Activated CD4-positive, alpha-beta T cell treated with anti-CD3 and anti-CD28 coated beads, Interleukin-2, Interleukin-4, amounts not matched to agents 100 ng/mL and 50 ng/mL, durations not matched to agents 16 hours and 8 hours (primary cell): ENCODE results near the gene RANBP10.

ENCODE experiments used
- DNase-seq: peaks from one replicate; pipeline ENCODE4 v3.0.0-alpha.2; 2020; ENCODE audit warnings: low spot score

Gene RANBP10

DNA sequence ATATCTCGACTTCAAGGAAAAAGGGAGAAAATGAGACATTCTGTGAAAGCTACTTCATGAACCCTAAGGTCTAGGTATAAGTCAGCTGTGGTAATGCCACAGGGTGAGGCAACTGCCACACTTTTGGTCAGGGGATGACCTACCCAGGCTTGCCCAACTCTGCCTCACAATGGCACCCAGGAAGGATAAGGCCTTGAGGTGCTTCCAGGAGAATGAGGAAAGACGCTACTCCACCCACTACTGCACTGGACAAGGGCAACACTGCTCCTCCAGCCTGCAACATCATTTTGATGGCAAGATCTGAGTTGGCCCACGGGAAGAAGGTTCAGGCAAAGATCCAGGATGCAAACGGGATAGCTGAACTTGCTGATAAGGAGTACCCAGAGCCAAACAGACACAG is 65.2 kb downstream of the RANBP10 start:
- DNase-seq: no peak

DNA sequence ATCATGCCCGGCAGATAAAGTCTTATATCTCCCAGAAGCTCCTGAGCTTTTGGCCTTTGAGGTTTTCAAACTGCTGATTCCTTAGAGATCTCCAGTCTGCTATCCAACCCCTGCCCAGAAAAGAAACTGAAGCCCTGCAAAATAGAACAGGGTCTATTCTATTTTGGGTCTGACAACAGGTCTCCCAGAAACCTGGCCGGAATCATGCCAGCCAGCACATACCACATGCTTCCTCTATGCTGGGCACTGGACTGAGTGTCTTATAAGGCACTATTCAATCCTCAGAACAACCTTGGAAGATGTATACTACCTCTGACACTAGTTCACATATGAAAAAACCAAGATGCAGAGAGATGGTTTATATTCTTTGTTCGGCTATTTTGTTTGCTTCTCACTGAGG is 66.0 kb downstream of the RANBP10 start:
- DNase-seq: no peak

DNA sequence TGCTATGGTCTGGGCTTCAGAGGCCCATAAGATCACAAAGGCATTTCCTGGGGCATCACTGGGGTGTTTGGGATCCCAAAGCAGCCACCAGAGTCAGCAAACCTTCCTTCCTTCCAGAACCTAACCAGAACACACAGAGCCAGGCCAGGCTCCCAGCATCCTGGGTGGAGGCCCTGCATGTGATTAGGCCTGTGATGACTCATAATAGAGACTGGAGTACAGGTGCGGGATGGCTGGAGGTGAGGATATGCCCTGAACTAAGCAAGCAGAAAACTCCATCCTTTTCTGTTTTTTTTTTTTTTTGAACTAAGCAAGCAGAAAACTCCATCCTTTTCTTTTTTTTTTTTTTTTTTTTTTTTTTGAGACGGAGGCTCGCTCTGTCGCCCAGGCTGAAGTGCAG is 69.5 kb downstream of the RANBP10 start:
- DNase-seq: no peak

DNA sequence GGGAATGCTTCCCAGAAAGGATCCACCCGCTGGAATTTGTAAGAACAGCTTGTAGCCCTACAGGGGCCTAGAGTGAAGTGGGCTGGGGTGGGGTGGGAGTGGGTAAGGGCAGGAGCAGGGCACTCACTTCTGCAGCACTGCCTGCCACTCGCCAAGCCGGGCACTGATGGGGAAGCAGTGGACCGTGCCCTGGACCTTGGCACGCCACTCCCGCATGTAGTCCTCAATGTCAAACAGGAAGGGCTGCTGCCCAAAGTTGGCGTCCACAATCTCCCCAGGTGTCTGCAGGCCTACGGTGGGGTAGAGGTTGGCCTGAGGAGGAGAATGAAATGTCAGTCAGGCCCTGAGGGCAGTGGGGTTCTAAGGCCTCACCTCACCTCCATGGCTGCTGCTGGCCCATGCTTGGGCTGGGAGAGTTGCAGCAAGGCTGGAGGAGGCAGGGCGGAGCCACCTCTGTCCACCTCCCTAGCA is 71.6 kb downstream of the RANBP10 start:
- no peak for DNase-seq

DNA sequence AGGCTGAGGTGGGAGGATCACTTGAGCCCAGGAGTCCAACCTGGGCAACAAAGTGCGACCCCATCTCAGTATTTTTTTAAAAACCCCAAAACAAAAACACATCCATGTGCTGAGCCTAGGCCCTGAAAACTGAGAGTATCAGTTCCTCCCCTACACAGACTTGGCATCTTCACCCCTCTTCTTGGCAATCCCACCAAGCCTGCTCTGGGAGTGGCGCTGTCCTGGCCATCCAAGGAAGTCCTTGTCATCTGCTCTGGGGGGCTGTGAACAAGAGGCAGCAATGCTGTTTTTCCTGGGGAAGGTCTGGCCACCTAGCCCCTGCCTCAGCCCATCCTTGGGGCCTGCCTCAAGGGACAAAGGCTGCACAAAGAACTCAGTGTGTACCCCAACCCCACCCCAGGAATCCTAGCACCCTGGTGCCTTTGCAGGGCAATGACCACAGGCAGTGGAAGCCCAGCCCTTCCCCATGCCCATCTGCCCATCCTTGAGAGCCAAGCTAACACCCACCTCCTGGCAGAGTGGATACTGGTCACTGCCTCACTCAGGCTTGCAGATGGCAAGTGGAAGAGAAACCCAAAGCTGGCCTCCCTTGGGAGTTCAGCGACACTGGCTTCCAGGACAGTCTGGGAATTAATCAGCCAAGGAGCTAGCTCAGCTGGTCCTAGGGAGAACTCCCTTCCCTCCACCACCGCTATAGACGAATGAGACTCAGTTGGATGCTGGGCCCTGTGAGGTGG is 72.5 kb downstream of the RANBP10 start:
- no peak for DNase-seq

DNA sequence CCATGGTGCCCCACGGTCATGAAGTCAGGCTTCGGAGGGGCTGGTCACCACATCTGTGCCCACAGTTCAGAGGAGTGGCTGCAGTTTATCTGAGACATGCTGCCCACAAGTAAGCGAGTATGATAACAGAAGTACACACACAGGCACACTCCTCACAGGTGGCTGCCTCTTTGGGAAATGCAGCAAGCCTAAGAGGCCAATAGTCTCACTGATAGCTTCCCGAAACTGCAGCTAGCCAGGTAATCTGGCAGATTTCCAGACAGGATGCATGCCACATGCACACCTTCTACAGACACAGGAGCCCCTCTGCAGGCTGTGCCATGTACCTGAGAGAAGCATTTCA is 74.6 kb downstream of the RANBP10 start:
- no peak for DNase-seq

DNA sequence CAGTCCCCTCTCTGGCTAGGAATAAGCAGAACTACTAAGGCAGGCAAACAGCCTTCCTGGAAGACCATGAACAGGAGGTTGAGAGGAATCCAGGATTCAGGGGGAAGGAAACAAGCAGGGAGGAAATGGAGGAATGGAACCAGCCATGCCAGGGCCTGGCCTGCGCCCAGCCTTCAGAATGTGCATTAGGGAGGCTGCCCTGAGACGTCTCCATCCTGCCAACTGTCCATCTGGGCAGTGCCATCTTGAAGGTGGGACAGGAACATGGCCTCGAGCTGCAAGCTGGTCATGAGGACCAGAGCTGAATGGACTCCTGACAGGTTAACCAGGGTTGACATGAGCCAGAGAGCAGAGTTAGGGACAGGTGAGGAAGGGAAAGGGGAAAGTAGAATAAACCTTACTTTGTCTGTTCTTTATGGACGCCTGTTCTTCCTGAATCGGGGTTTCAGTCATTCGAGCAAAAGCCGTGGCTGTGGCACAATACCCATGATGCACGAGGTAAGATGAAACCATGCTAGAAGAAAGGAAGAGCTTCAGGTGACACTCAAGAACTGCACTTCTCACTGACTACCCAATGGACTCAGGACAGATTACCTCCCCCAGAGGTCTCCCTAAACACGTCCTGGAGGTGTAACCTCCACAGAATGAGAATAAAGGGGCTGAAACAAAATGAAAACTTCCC is 75.1 kb downstream of the RANBP10 start:
- no peak for DNase-seq

DNA sequence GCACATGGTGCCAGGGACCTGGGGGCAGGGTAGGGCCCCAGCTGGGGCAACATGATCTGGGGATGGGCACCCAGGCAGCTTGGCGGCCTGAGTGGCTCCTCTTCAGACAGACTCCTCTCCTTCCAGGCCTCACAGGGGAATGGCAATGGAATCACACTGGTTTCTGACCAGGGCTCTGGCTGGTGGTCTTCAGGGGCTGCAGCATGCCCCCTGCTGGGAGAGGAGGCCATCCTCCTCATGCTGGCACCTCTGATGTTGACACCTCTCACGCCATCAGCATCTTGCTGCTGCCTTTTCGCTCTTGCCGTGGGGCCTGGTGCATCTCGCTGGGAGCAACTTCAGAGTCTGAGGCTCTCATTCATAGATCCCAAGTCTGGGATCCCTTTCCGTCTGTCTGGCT is 76.0 kb downstream of the RANBP10 start:
- DNase-seq: no peak

DNA sequence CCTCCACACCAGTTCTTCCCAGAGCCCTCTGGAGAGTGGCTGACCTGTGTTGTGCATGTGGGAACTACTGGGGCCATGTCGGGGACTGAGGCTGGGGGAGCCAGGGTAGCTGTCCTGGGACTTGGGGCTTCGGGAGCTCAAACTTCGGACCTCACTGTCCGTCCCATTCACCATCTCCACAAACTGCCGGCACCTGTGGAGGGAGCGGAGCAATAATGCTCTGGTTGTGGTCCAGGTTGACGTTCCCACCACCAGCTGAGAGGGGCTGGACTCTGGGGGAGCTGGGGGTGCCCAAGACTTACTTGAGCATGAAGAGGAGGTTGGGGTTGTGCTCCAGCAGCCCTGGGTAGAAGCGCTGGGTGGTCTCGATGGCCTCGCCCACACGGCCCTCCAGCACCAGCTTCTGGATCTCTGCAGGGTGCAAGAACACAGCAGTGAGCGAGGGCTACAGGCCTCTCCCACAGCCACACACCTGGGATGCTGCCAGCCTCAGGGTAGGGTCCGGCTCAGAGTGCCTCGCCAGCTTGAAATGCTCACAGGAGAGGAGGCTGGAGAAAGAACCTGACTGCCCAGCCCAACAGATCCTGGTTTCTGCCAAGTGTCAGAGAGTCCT is 76.6 kb downstream of the RANBP10 start:
- no peak for DNase-seq

DNA sequence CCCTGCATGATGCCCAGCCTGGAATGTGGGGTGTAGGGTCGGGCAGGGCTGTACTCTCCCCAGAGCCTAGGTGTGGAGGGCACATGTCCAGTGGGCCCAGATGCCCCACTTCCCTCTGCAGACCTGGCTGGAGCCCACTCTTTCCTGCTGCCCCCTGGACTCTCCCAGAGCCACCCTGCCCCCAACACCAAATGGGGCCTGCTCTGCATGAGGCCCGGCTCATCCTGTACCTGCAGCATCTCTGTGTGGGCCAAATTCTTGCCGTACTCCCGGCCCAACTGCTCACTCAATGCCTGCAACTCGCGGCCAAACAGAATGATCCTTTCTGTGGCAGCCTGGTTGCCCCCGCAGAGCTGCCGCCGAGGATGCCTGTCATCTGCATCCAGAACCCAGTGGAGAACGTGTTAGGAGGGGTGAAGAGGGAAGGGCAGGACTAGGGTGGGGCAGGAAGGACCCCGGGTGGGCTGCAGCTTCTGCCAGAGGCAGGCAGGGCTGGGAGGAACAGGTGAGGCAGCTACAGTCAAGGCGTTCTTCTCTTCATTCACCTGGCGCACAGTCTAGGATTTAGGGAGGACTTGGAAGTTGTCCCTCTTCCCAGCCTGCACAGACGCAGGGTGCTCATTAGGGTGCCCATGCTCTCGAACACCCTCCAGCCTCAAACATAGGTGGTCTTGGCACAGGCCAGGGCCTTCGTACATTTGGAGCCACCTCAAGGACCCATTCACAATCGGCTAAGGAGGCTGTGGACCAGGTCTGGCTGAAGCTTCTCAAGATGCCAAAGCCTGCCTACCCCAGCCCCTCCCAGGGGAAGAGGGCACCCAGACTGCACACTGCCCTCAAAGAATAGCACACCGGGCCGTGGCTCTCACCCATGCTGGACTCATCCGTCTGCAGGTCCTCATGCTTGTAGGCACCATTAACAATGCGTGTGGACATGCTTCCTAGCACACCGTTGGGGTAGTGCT is 78.6 kb downstream of the RANBP10 start:
- no peak for DNase-seq

DNA sequence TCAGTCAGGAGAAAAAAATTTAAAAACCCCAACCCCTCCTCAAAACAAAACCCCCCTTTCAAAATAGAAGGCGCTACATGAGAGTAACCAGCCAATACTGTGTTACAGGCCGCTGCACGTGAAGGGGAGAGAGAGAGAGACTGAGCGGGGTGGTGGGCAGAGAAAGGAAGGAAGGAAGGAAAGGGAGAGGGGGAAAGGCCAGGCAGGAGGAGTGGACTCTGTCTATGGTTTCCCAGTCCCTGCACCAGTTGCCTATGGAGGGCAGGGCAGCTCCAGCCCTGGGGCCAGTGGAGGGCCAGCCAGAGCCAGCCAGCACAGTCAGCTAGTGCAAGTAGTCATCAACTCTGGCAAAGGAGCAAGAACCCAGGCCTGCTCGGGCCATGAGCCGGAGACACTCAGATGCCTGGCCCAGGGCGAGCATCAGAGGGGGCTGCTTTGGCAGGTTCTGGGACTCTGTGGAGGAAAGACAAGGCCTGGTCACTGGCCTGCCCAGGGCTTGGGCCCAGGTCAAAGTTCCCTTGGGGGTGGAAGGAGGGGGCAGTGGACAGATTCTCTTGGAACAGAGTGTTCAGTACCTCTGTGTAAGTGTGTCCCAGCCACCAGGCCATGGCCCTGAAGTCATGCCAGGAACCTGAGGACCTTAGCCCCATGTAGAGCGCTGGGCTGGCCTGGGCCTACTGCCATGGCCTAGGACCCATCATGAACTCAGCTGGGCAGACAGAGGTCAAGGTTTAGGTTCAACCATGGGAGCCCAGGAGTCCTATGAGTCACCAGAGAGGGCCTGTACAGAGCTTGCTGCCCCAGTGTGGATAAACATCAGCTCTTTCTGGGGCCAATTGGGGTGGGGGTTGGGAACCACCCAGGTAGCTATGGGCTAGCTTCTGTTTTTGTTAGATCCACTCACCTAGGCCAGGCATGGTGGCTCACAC is 80.0 kb downstream of the RANBP10 start:
- no peak for DNase-seq

DNA sequence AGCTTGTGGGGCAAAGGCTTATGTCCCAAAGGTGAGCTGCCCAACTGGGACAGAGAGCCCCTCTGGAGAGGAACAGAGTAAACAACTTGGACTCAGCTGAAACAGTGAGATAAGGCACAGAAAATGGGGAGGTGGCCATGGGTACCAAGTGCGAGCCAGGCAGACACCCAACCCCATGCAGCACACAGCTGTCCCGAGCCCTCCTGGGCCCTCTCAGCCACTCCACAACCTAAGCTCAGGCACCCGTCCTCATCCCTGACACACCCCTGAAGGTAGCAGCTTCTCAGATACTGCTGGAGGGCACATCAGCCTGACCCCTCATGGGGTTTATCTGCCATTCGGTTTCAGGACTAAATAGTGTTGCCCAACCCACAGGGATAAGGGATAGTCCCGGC is 82.5 kb downstream of the RANBP10 start:
- DNase-seq: no peak

DNA sequence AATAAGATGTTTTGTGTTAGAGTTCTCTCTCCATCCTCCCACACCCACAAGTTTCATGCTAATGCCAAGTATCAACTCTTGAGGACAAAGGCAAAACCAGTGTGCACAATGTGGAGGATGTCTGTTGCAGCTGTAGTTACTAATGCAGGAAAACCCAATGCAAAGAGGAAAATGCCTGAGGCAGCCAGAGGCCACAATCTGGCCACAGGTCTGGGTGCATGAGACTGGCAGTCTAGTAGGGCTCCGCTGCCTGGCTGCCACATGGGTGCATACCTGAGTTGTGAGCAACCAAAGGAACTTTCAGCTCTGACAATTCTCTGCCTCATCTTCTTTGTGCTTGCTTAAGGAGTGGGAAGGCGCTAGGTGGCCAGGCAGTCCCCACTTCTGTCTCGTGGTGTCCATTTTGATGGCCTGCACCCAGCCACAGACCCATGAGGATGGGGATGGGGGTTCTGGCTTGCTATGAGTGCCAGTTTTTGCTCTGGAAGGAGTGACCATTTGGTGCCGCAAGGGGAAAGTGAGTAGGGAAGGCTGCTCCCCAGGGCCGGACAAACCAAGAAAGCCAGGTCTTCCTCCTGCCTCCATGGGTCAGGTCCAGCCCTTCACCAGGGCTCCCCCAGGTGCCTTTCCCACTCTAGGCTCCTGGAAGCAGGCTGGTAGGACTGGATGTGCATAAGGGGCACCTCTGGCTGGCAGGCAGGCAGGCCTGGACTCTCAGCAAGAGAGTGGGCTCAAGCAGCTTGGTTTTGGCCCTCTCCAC is 83.0 kb downstream of the RANBP10 start:
- DNase-seq: no peak

DNA sequence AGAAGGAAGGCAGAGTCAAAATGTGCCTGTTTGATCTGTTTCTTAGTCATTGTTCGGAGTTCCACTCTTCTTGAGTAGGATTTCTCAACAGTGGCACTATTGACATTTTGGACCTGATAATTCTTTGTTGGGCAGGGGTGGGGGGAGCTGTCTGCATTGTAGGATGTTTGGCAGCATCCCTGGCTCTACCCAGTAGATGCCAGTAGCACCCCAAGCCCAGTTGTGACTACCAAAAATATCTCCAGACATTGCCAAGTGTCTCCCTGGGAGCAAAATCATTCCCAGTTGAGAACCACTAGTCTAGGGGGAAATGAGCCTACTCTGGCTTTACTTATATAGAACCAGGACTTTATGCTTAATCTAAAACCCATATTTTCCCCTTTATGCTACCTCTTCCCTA is 86.1 kb downstream of the RANBP10 start:
- no peak for DNase-seq

DNA sequence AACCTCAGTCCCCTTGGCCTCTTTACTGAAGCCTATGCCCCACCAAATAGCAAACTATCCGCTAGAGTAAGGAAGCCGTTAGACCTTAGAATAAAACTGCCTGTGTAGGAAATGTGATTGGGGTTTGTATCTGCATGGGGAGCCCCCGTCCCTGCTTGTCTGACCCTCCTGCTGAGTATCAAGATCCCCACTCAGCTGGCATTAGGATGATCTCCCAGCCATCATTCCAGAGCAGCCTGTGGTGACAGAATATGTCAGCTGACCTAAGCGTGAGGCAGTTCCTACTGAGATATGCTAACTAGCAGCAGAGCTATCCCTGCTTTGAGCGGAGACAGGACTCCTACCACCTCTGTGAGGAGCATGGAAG is 86.6 kb downstream of the RANBP10 start:
- DNase-seq: peak; percentile 19

DNA sequence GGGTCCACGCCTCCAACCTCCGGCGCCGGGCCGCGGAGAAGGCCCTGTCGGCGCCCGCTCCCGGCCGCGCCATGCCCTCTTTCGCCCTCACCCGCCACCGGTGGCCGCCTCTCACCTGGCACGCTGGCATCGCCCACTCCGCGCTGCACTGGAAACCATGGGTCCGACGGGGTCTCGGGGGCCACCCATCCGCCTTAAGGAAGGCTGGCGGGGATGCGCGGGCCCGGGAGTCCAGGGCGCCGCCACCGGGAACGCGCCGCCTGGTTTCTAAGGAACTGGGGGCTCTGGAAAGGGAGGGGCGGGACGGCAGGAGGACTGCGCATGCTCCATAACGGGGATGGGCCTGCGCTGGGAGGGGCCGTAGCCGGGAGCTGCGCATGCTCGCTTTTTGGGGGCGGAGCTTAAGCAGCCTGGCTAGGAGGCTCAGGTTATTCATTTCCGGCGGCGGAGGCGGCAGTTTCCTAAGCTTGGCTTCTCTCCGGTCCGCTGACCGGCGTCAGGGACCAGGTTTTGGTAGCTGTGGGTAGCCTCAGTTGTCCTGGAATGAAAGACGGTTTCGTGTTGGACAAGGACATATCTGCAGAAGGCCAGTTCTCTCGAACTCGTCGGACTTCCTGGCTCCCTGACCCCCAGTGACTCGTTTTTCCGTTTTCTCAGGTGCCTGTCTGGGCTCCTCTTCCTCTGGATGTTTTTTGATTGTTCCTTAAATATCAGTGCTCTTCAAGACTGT is 87.1 kb downstream of the RANBP10 start, which contains the start of gene GFOD2:
TSS of gene GFOD2 (minus strand) at position 269 of the 730 bp plus-strand sequence. CDS start 33,601 bp downstream, outside the sequence.
- DNase-seq: peak; percentile 98

DNA sequence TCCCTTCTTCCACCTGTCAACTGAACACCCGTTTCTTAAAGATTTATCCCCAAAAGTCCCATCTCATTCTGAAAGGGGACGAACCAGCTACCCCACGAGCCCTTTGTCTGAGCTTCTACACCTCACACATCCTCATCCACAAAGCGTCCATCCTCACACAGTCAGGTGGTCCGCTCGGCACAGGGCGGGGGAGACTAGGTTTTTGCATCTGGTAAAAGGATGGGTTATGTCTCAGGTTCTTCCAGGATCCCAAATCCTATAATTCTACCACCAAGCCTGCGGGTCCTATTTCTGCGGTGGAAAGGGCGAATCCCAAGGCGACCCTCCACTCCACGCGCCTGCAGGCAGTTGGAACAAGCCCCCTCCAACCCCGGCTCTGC is 87.7 kb downstream of the RANBP10 start:
- DNase-seq: no peak

DNA sequence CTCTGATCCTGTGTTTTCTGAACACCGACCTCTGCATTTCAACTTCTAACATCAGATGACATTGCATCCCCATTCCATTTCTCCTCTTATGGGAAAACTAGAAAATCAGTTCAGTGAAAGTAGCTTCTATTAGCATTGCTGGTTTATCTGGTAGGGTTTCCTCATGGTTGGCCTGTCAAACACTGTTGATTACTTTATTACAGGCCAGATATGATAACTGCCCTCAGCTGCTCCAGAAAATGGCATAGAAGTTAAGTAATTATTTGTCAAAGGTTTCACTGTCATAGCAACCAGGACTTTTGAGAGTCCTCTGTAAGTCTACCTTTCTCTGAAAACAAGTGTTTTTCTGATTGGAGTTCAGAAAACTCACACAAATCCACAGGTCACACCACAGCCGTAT is 90.3 kb downstream of the RANBP10 start:
- DNase-seq: no peak

DNA sequence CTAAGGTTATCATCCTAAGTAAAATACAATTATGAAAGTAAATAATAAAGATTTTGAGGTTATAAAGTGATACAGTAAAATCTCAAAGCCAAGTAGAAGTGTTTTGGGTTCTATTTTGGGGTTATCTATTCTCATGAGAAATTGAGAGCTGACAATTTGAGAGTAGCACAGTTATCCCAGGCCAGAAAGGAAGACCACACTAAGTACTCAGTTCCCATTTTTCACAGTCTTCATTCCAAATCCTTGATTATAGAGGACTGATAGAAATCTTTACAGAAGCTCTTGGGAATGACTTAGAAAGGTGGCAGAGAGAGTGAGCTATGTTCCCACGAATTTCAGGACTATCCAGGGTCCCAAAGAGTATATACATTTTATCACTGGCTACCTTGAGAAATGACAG is 91.8 kb downstream of the RANBP10 start:
- DNase-seq: no peak
